ENCODE measurements around the gene NFATC2.

DNA sequence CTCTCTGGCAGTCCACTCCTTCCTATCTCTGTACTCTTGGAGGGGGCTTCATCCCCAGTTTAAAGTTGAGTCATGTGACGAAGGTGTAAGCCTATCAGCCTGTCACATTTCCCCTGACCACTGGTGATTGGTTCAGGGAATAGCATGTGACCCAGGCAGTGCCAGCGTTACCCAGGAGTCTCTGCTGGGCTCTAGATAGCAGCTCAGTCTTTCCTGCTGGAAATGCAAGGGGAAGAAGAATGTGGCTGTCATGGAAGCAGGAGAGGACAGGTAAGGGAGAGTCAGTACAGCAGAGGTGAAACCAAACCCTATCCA lies 35.6 kb upstream of the NFATC2 start:
- TF ChIP-seq, protein P1, sequence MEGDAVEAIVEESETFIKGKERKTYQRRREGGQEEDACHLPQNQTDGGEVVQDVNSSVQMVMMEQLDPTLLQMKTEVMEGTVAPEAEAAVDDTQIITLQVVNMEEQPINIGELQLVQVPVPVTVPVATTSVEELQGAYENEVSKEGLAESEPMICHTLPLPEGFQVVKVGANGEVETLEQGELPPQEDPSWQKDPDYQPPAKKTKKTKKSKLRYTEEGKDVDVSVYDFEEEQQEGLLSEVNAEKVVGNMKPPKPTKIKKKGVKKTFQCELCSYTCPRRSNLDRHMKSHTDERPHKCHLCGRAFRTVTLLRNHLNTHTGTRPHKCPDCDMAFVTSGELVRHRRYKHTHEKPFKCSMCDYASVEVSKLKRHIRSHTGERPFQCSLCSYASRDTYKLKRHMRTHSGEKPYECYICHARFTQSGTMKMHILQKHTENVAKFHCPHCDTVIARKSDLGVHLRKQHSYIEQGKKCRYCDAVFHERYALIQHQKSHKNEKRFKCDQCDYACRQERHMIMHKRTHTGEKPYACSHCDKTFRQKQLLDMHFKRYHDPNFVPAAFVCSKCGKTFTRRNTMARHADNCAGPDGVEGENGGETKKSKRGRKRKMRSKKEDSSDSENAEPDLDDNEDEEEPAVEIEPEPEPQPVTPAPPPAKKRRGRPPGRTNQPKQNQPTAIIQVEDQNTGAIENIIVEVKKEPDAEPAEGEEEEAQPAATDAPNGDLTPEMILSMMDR (conservative IDR thresholded peaks at IDR 0.05), result no peak
- no peak for TF ChIP-seq EZH2 (IDR thresholded peaks at IDR 0.05; ENCODE audit: low read depth)

Measured in PC-9 (cell line).